GM12872 (cell line): ENCODE data around the gene NUP88.

Experiments
- TF ChIP-seq, protein P1 (sequence below): IDR thresholded peaks from 3 replicates; pipeline ENCODE4 v1.5.1; 2011; ENCODE audit warnings: low read depth, mild to moderate bottlenecking, low read length, moderate library complexity; ENCODE audit not compliant: insufficient read depth

The NUP88 gene

DNA sequence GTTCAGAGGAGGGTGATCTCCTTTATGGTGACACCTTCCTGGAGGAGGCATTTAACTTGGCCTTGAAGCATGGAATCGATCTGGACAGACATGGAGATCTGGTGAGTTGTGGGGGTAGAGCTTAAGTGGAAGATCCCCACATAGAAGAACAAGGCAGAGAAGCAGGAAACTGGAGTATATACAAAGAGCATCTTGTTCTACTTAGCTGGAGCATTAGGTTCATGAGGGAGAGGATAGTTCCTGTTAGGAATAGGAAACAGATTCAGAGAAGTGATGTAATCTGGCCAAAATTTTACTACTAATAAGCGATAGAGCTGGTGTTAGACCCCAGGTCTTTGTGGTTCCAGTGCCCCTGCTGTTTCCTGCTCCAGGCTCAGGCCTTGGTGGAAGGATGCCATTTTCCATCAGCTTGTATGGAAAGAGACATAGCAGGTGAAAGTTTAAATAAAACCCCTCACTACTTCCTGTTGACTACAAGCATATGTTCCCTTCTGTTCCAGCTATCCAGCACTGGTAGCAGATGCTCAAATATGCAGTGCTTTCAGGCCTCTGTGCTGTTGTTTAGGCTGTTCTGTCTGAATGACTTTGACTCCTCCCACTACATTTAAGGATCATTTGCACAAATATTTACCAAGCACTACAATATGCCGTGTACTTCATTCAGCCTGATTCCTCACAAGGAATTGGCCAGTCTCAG is 9.9 kb upstream of the NUP88 start:
- TF ChIP-seq, protein P1, sequence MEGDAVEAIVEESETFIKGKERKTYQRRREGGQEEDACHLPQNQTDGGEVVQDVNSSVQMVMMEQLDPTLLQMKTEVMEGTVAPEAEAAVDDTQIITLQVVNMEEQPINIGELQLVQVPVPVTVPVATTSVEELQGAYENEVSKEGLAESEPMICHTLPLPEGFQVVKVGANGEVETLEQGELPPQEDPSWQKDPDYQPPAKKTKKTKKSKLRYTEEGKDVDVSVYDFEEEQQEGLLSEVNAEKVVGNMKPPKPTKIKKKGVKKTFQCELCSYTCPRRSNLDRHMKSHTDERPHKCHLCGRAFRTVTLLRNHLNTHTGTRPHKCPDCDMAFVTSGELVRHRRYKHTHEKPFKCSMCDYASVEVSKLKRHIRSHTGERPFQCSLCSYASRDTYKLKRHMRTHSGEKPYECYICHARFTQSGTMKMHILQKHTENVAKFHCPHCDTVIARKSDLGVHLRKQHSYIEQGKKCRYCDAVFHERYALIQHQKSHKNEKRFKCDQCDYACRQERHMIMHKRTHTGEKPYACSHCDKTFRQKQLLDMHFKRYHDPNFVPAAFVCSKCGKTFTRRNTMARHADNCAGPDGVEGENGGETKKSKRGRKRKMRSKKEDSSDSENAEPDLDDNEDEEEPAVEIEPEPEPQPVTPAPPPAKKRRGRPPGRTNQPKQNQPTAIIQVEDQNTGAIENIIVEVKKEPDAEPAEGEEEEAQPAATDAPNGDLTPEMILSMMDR: no peak

DNA sequence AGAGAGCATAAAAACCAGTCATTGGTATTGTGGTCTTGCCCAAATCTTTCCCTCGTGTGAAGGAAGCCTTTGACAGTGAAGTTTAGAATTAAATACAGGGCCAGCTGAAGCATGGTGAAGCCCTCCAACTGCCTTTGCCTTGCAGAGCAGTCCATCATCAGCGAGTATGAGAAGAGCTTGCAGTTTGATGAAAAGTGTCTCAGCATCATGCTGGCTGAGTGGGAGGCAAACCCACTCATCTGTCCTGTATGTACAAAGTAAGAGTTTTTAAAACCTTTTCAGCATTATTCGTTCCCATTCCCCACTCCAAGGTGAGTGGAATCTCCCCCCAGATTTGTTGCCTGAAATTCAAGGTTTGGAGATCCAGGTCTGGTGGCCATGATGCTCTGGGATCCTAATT is 6.4 kb upstream of the NUP88 start:
- TF ChIP-seq, protein P1: no peak

DNA sequence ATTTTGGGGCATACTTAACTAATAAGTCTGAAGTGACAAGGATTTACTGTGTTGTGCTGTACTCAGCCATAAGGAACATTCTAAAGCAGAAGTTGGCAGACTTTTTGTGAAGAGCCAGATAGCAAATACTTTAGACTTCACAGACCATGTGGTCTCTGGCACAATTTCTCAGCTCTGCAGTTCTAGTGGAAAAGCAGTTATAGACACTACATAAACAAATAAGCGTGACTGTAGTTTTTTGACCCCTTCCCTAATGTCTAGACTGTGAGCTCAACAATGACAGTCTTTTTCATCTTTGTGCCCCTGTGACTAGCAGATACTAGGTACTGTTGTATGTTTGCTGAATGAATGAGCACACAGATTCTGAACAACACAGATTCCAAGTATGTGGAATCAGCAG is 5.4 kb upstream of the NUP88 start:
- TF ChIP-seq, protein P1: no peak

DNA sequence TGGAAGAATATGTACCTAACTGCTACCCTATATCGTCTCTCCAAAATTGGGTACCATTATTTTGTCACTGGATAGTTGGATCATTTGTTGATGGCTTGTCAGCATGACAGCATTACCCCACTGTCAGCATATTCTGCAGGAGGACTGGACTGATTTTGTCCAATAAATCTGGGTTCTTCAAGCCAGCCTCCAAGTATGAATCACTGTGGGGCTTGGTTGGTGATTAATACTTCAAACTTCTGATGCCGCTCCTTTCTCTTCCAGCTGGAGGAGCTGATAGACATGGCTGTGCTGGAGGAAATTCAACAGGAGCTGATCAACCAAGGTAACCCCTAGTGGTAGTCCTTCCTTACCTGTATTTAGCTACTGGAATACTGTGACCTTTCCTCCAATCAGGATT is 3.0 kb upstream of the NUP88 start:
- TF ChIP-seq, protein P1: no peak

DNA sequence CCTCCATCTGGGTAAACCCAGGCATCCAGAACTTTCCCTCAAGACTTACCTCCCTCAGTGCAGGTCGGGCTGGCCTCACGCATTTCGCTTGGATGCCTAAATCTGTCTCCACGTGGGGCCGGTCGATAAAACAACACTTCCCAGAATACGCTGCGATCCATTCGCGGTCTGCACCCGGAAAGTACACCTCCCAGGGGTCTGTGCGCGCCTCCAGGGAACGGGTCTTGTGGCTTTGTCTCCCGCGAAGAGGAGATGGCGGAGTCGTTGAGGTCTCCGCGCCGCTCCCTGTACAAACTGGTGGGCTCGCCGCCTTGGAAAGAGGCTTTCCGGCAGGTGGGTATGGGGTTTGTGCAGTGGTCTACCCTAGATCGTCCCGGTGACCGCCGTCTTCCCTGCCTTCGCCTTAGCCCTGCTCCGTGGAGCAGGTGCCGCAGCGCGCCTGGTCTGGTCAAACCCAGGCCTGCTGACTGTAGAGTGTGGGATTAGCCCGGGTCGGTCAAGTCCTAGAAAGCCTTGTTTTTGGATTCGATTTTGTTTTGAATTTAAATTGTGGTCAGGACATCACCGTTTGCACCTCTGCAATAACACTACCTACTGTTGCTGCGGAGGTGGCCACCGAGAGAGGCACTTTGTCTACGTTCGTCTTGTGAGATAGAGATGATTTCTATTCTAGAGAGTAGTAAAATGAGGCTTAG is 644 bp upstream of the NUP88 start, which contains the start of gene RPAIN:
RPAIN (plus strand) TSS at position 224 of the 695 bp plus-strand sequence; CDS start at position 253, 29 bp downstream.
- TF ChIP-seq, protein P1: no peak

DNA sequence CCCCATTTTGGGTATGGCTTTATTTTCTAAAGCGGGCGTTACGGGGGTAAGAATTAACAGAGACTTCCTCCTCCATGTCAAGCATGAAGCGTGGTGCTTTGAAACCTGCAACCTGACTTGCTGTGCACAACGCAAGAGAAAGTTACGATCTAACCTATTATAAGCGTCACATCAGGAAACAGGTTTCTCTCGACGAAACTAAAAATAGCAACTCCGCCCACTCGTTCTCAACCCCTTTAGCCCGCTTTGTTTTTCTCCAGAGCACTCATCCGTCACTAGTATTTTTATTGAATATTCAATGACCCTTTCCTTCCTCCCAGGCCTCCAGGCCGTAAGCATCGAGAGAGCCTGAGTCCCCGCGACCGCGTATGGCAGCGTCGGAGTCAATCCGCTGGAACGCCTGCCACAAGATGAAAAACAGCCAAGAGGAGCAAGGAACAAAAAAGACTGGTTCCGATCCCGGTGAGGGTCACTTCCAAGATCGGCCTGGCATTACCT is 555 bp downstream of the NUP88 start:
- TF ChIP-seq, protein P1: no peak

DNA sequence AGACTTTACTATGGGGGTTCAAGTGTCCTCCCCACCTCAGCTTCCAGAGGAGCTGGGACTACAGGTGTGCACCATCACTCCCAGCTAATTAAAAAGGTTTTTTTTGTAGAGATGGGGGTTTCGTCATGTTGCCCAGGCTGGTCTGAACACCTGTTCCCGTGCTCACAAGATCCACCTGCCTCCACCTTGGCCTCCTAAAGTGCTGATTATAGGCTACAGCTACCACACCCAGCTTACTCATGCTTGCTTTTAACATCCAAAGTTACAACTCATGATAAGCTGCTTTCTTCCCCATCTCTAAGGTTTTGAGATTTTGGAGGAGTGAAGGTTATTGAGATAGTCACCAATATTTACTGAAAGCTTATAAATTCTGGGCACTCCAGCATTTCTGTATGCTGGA is 2.6 kb downstream of the NUP88 start:
- TF ChIP-seq, protein P1: no peak
